ENCODE measurements around the gene SUSD1. TPM values are rescaled to one million over a fixed set of nuclear protein-coding genes. Genes with fewer than 3 reads are reported as not detected.
"Not testable (repeated sequence)": the region's sequence is repeated elsewhere in the genome, so short reads cannot be mapped to it uniquely, and the experiment has no call there.

The SUSD1 gene
- total and polyA plus RNA-seq, 2 donors (not counting 1 experiment from before 2014, with no cell fraction given): 5.7 to 7.5 TPM

DNA sequence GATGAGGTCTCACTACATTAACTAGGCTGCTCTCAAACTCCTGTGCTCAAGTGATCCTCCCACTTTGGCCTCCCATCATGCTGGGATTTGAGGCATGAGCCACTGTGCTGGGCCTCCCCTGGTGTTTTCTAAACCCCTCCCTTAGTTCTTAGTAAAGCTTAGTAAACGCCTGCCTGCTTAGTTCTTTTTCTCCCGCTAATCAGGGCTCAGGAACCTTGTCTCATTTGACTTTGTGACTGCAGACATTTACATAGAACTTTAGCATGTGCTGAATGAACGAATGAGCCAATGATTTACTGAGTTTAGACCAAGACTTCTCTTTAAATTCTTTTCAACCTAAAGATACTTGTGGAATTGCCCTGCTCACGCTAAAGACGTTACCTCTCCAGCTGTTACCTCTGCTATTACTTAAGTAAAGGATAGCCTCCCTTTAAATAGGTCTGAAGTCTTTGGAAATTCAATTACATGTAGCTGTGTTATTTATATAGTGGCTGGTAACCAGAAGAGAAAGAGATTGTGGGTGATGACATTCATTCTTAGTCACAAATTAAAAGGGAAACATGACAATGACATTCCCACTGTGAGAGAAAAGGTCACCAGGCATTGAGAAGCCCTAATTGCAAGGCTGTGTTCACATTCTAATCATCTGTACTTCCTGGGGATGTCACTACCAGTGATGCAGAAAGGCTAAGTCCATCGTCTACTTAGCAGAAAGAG, 18.6 kb upstream of the SUSD1 start:
- Histone ChIP-seq H3K27ac (ENCODE audit: low read length in 2 of 2) (no peak overlapping the region), H3K79me2 (ENCODE audit: control insufficient read depth, insufficient read depth, low read length) (no peaks in the 10 kb centered on the region), H3K9ac (ENCODE audit: low read length) (no peak overlapping the region), H4K20me1 (ENCODE audit: control insufficient read depth, insufficient read depth, low read length, poor library complexity, severe bottlenecking) (no peaks in the 10 kb centered on the region), H2AFZ (ENCODE audit: insufficient read depth, low read depth, low read length, poor library complexity, severe bottlenecking) (no peak overlapping the region), H3K9me3 (ENCODE audit: control extremely low read depth in 1 of 3, control insufficient read depth in 2 of 3, insufficient read depth in 1 of 3, low read length in 2 of 3) (peaks cover 0 to 4% (median 0%) of the 10 kb centered on the region in 3 donors), H3K4me1 (ENCODE audit: control insufficient read depth in 2 of 2, insufficient read depth in 2 of 2, low read length in 2 of 2) (no peaks in the 10 kb centered on the region), H3K4me2 (replicated peaks; ENCODE audit: low read depth, low read length, poor library complexity, severe bottlenecking) (no peak overlapping the region), H3K27me3 (replicated peaks in 1 of 4; ENCODE audit: control extremely low read depth in 1 of 4, control insufficient read depth in 3 of 4, insufficient read depth in 4 of 4, low read length in 3 of 4) (no peaks in the 10 kb centered on the region), H3K36me3 (replicated peaks in 1 of 2; ENCODE audit: control extremely low read depth in 1 of 2, control insufficient read depth in 1 of 2, extremely low read depth in 1 of 2, insufficient read depth in 2 of 2, low read length in 1 of 2) (no peaks in the 10 kb centered on the region), H3K4me3 (ENCODE audit: control extremely low read depth in 1 of 5, extremely low read depth in 1 of 5, insufficient read depth in 1 of 5, low read depth in 2 of 5, low read length in 4 of 5) (no peak overlapping the region)
- Mint-ChIP-seq H3K9me3 (ENCODE audit: insufficient read depth) (no peaks in the 10 kb centered on the region), H3K27me3 (no peaks in the 10 kb centered on the region), H3K4me1 (peaks cover 5% of the 10 kb centered on the region), H3K4me3 (no peak overlapping the region), H3K27ac (no peak overlapping the region)
- 78% methylated on average over 3 of the region's 6 CpGs for WGBS (ENCODE audit: insufficient coverage)
- no peak for ATAC-seq (ENCODE audit: low read depth)
- ChIA-PET POLR2A (no interaction called here), CTCF (no interaction called here)
- DNase-seq: no peak
- intact Hi-C loops (cut with micrococcal nuclease): no loop called here
- TF ChIP-seq, protein P1, sequence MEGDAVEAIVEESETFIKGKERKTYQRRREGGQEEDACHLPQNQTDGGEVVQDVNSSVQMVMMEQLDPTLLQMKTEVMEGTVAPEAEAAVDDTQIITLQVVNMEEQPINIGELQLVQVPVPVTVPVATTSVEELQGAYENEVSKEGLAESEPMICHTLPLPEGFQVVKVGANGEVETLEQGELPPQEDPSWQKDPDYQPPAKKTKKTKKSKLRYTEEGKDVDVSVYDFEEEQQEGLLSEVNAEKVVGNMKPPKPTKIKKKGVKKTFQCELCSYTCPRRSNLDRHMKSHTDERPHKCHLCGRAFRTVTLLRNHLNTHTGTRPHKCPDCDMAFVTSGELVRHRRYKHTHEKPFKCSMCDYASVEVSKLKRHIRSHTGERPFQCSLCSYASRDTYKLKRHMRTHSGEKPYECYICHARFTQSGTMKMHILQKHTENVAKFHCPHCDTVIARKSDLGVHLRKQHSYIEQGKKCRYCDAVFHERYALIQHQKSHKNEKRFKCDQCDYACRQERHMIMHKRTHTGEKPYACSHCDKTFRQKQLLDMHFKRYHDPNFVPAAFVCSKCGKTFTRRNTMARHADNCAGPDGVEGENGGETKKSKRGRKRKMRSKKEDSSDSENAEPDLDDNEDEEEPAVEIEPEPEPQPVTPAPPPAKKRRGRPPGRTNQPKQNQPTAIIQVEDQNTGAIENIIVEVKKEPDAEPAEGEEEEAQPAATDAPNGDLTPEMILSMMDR (IDR thresholded peaks at IDR 0.05): no peak
- no peak for TF ChIP-seq EZH2 (IDR thresholded peaks at IDR 0.05; ENCODE audit: borderline replicate concordance, insufficient read depth, low read depth, low read length, poor library complexity, severe bottlenecking)

DNA sequence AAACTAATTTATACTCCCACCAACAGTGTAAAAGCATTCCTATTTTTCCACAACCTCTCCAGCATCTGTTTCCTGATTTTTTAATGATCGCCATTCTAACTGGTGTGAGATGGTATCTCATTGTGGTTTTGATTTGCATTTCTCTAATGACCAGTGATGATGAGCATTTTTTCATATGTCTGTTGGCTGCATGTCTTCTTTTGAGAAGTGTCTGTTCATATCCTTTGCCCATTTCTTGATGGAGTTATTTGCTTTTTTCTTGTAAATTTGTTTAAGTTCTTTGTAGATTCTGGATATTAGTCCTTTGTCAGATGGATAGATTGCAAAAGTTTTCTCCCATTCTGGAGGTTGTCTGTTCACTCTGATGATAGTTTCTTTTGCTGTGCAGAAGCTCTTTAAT, 15.2 kb upstream of the SUSD1 start:
- ATAC-seq (ENCODE audit: low read depth); H3K4me1 ChIP-seq (ENCODE audit: control insufficient read depth in 2 of 2, insufficient read depth in 2 of 2, low read length in 2 of 2); CTCF ChIA-PET; H3K9ac ChIP-seq (ENCODE audit: low read length); H3K79me2 ChIP-seq (ENCODE audit: control insufficient read depth, insufficient read depth, low read length); H3K4me3 ChIP-seq (ENCODE audit: control extremely low read depth in 1 of 5, extremely low read depth in 1 of 5, insufficient read depth in 1 of 5, low read depth in 2 of 5, low read length in 4 of 5); POLR2A ChIA-PET; H3K27me3 ChIP-seq (replicated peaks in 1 of 4; ENCODE audit: control extremely low read depth in 1 of 4, control insufficient read depth in 3 of 4, insufficient read depth in 4 of 4, low read length in 3 of 4); H3K4me2 ChIP-seq (replicated peaks; ENCODE audit: low read depth, low read length, poor library complexity, severe bottlenecking); H3K4me3 Mint-ChIP-seq; H3K27ac ChIP-seq (ENCODE audit: low read length in 2 of 2); H3K27me3 Mint-ChIP-seq; intact Hi-C loops (cut with micrococcal nuclease); H3K27ac Mint-ChIP-seq; H4K20me1 ChIP-seq (ENCODE audit: control insufficient read depth, insufficient read depth, low read length, poor library complexity, severe bottlenecking); H3K36me3 ChIP-seq (replicated peaks in 1 of 2; ENCODE audit: control extremely low read depth in 1 of 2, control insufficient read depth in 1 of 2, extremely low read depth in 1 of 2, insufficient read depth in 2 of 2, low read length in 1 of 2); H3K9me3 Mint-ChIP-seq (ENCODE audit: insufficient read depth); DNase-seq; H3K9me3 ChIP-seq (ENCODE audit: control extremely low read depth in 1 of 3, control insufficient read depth in 2 of 3, insufficient read depth in 1 of 3, low read length in 2 of 3); H3K4me1 Mint-ChIP-seq; H2AFZ ChIP-seq (ENCODE audit: insufficient read depth, low read depth, low read length, poor library complexity, severe bottlenecking): not testable (repeated sequence)
- no CpG with 5 or more reads among the region's 1 CpG for WGBS (ENCODE audit: insufficient coverage)

All from B cell (primary cell).